IMR-90 (cell line): Measurements from ENCODE around the gene GLRA3. TPM values are rescaled to one million over a fixed set of nuclear protein-coding genes. Genes with fewer than 3 reads are reported as not detected.

Source experiments
- ATAC-seq: fragments of 200-7000 bp; cut with Tn5 transposase; 2 replicates; pipeline ENCODE4 v1.9.1; 2020; ENCODE audit warnings: low read depth, mild to moderate bottlenecking, moderate library complexity
- BruUV-seq: library from RNA; stranded (reverse); fragments of 400-500 nt; replicated peaks from 2 replicates; lab custom pipeline; 2021; lab: Mats Ljungman, UMichigan
- CTCF ChIA-PET: fragments of 300-600 bp; formaldehyde crosslinking; extraction: SDS; loops from one replicate; lab custom pipeline; 2021; ENCODE audit warnings: antibody characterized with exemption; lab: Yijun Ruan, JAX
- POLR2A ChIA-PET: fragments of 300-600 bp; sonication (Branson Sonifier 250); formaldehyde crosslinking; loops from one replicate; lab custom pipeline; 2022; ENCODE audit warnings: antibody characterized with exemption; ENCODE audit not compliant: unreplicated experiment; lab: Charles Lee
- DNase-seq: peaks from one replicate; pipeline ENCODE4 v3.0.0; 2013
- H2AFZ ChIP-seq: replicated peaks from 2 replicates; pipeline ENCODE3; 2013; ENCODE audit warnings: low read length, mild to moderate bottlenecking; ENCODE audit not compliant: poor library complexity
- H2AK5ac ChIP-seq: 2 replicates; pipeline ENCODE4 v1.6.1; 2013; ENCODE audit warnings: low read depth, low read length, inconsistent platforms
- H2AK9ac ChIP-seq: replicated peaks from 2 replicates; pipeline ENCODE3; 2013; ENCODE audit warnings: mild to moderate bottlenecking, low read depth, low read length, moderate library complexity; ENCODE audit not compliant: poor library complexity
- H2BK120ac ChIP-seq: 2 replicates; pipeline ENCODE4 v1.6.1; 2013; ENCODE audit warnings: low read depth, low read length, inconsistent platforms
- H2BK15ac ChIP-seq: 3 replicates; pipeline ENCODE4 v1.6.1; 2013; ENCODE audit warnings: low read depth, low read length, inconsistent platforms
- H2BK20ac ChIP-seq: 2 replicates; pipeline ENCODE4 v1.6.1; 2013; ENCODE audit warnings: low read depth, mild to moderate bottlenecking, inconsistent platforms, low read length, moderate library complexity
- H2BK5ac ChIP-seq: 2 replicates; pipeline ENCODE4 v1.6.1; 2013; ENCODE audit warnings: mild to moderate bottlenecking, low read depth, low read length, inconsistent platforms; ENCODE audit not compliant: poor library complexity, severe bottlenecking
- H3K14ac ChIP-seq: replicated peaks from 2 replicates; pipeline ENCODE4 v1.6.1; 2013; ENCODE audit warnings: low read depth, low read length, inconsistent platforms
- H3K18ac ChIP-seq: 2 replicates; pipeline ENCODE4 v1.6.1; 2013; ENCODE audit warnings: low read depth, low read length, control low read depth
- H3K23ac ChIP-seq: 2 replicates; pipeline ENCODE4 v1.6.1; 2013; ENCODE audit warnings: low read depth, low read length, inconsistent platforms
- H3K27ac ChIP-seq: 2 replicates; pipeline ENCODE4 v1.5.1; 2013; ENCODE audit warnings: mild to moderate bottlenecking, control low read depth, low read length; ENCODE audit not compliant: insufficient read depth
- H3K27me3 ChIP-seq: 2 replicates; pipeline ENCODE4 v1.6.1; 2013; ENCODE audit warnings: low read length; ENCODE audit not compliant: control insufficient read depth, insufficient read depth
- H3K36me3 ChIP-seq: 2 replicates; pipeline ENCODE4 v1.6.1; 2013; ENCODE audit warnings: low read length, mixed read lengths; ENCODE audit not compliant: control insufficient read depth, insufficient read depth
- H3K4ac ChIP-seq: 2 replicates; pipeline ENCODE4 v1.6.1; 2013; ENCODE audit warnings: low read depth, low read length, inconsistent platforms
- H3K4me1 ChIP-seq: 2 replicates; pipeline ENCODE4 v1.6.1; 2013; ENCODE audit warnings: low read length, mixed read lengths; ENCODE audit not compliant: control insufficient read depth, insufficient read depth
- H3K4me2 ChIP-seq: 2 replicates; pipeline ENCODE4 v1.6.1; 2013; ENCODE audit warnings: low read depth, mild to moderate bottlenecking, control low read depth, low read length, moderate library complexity
- H3K4me3 ChIP-seq: 2 replicates; pipeline ENCODE4 v1.5.1; 2013; ENCODE audit warnings: low read depth, mild to moderate bottlenecking, control low read depth, low read length, moderate library complexity; ENCODE audit not compliant: insufficient read depth
- H3K56ac ChIP-seq: 2 replicates; pipeline ENCODE4 v1.6.1; 2013; ENCODE audit warnings: low read length, inconsistent platforms; ENCODE audit not compliant: insufficient read depth; ENCODE audit errors: extremely low read depth
- H3K79me1 ChIP-seq, 2 experiments: 2 replicates each; pipeline ENCODE4 v1.6.1; 2013; ENCODE audit warnings: low read length in 2 of 2, inconsistent platforms in 1 of 2, low read depth in 1 of 2
- H3K9ac ChIP-seq: 2 replicates; pipeline ENCODE4 v1.6.1; 2013; ENCODE audit warnings: low read depth, low read length, control low read depth
- H3K9me1 ChIP-seq: 2 replicates; pipeline ENCODE4 v1.6.1; 2013; ENCODE audit warnings: low read length, inconsistent platforms; ENCODE audit not compliant: insufficient read depth
- H3K9me3 ChIP-seq: 2 replicates; pipeline ENCODE4 v1.6.1; 2013; ENCODE audit warnings: low read length; ENCODE audit not compliant: control insufficient read depth, insufficient read depth
- H4K20me1 ChIP-seq: 2 replicates; pipeline ENCODE4 v1.6.1; 2013; ENCODE audit warnings: low read length, inconsistent platforms; ENCODE audit not compliant: insufficient read depth
- H4K5ac ChIP-seq: 2 replicates; pipeline ENCODE4 v1.6.1; 2013; ENCODE audit warnings: mild to moderate bottlenecking, low read depth, low read length, control low read depth
- H4K8ac ChIP-seq, 2 experiments: 2 replicates each; pipeline ENCODE4 v1.6.1; 2013; ENCODE audit warnings: low read depth in 2 of 2, low read length in 2 of 2, control low read depth in 1 of 2, inconsistent platforms in 1 of 2
- H4K91ac ChIP-seq: 2 replicates; pipeline ENCODE4 v1.6.1; 2013; ENCODE audit warnings: low read depth, low read length, inconsistent platforms; ENCODE audit not compliant: insufficient read depth
- MXI1 ChIP-seq: IDR thresholded peaks from 2 replicates; pipeline ENCODE4 v1.6.1; 2012; ENCODE audit warnings: low read depth, mild to moderate bottlenecking, low read length, moderate library complexity, borderline replicate concordance
- USF2 ChIP-seq: fragments of 150-350 bp; IDR thresholded peaks from 2 replicates; pipeline ENCODE4 v1.6.1; 2017; ENCODE audit warnings: mild to moderate bottlenecking, antibody characterized with exemption, low read length, low read depth
- WGBS, 2 experiments: methylation state at CpG; one replicate each; pipeline versions ENCODE4 v1.1.5 to v1.1.7; 2013; ENCODE audit warnings: missing lambda C conversion rate in 2 of 2; ENCODE audit not compliant: insufficient read length in 1 of 2; ENCODE audit errors: extremely low coverage in 2 of 2; 5-methylcytosine and 5-hydroxymethylcytosine counted together
- dilution Hi-C: fragments of 300-500 bp; cut with HindIII; formaldehyde crosslinking; loops from one replicate; pipeline ENCODE4 v1.14.3; 2018; ENCODE audit warnings: low sequenced_read_pairs; ENCODE audit not compliant: unreplicated experiment
- in situ Hi-C: fragments of 300-500 bp; cut with MboI; formaldehyde crosslinking; loops from 3 replicates; pipeline ENCODE4 v1.14.3; 2019; ENCODE audit warnings: low sequenced_read_pairs, inconsistent platforms, mixed read lengths
- intact Hi-C: fragments of 100-400 bp; cut with micrococcal nuclease; formaldehyde crosslinking; loops from 2 replicates; pipeline ENCODE4 v1.10.0; 2022
- polyA plus RNA-seq, 3 experiments: library from polyadenylated mRNA; depleted of rRNA; stranded (reverse); fragments of >200 nt; gene quantifications; 2 replicates each; pipeline ENCODE4 v1.2.3, GENCODE V29; 2012; ENCODE audit warnings: low replicate concordance in 1 of 3
- total RNA-seq: library from RNA; depleted of rRNA; stranded (reverse); fragments of >200 nt; gene quantifications from 2 replicates; pipeline ENCODE4 v1.2.3, GENCODE V29; 2012

GLRA3 gene
- total and polyA plus RNA-seq, 2 of the 4 experiments (the other 2 are of a cell fraction): not detected

- DNase-seq (no peak), ATAC-seq (no peak)
- Histone ChIP-seq H2AFZ (no peak overlapping the region), H3K27ac (no peak overlapping the region), H3K36me3 (no peaks in the 10 kb centered on the region), H3K4ac (no peak overlapping the region), H2BK20ac (no peak overlapping the region), H3K4me1 (no peaks in the 10 kb centered on the region), H4K5ac (no peak overlapping the region), H3K4me3 (no peak overlapping the region), H3K14ac (no peak overlapping the region), H2AK5ac (no peak overlapping the region), H4K8ac (no peak overlapping the region), H3K79me1 (no peaks in the 10 kb centered on the region), H4K91ac (no peak overlapping the region), H3K27me3 (no peaks in the 10 kb centered on the region), H3K4me2 (no peak overlapping the region), H2BK120ac (no peak overlapping the region), H3K56ac (no peak overlapping the region), H3K9ac (no peak overlapping the region), H4K20me1 (no peaks in the 10 kb centered on the region), H3K9me1 (no peaks in the 10 kb centered on the region), H2BK5ac (no peak overlapping the region), H3K9me3 (0 out of 2 replicates have a peak, but pooled peaks cover 3% of the 10 kb centered on the region), H3K18ac (no peak overlapping the region), H2BK15ac (no peak overlapping the region), H3K23ac (no peak overlapping the region), H2AK9ac (no peak overlapping the region)
- intact Hi-C loops: no loop called here
- TF ChIP-seq MXI1 (no peak), USF2 (no peak)
- dilution Hi-C loops: no loop called here
- no TSS peak for BruUV-seq
- in situ Hi-C loops: no loop called here
- CTCF ChIA-PET: no interaction called here
- WGBS, 2 experiments: no CpG with 5 or more reads among the region's 2 CpGs
- POLR2A ChIA-PET: no interaction called here
Measured at GRCh38 chr4:174864031-174864430, 35.0 kb upstream of the GLRA3 start.
